ENCODE data around the gene RCHY1.
"Not testable (repeated sequence)": the region's sequence is repeated elsewhere in the genome, so short reads cannot be mapped to it uniquely, and the experiment has no call there.

Gene RCHY1

DNA sequence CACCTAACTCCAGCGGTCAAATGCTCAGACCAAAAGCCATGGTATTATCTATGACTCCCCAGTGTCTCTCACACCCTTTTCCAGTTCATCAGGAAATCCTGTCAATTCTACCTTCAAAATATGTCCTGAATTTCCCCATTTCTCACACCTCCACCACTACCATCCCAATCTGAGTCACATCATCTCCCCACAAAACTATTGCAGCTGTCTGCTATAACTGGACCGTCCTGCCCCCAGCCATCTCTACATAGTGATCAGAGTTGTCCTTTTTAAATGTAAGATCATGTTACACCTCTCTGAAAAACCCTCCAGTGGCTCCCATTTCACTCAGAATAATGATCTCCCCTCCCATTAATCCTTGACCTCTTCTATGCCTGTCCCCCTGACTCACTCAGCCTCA, 34.8 kb upstream of the RCHY1 start:
- Mint-ChIP-seq H3K36me3 (ENCODE audit: low read depth) (peaks cover 3% of the 10 kb centered on the region), H3K9me3 (no peaks in the 10 kb centered on the region), H3K4me3 (no peak overlapping the region), H3K27ac (no peak overlapping the region), H3K27me3 (ENCODE audit: low read depth) (peaks cover 5% of the 10 kb centered on the region), H3K4me1 (peaks cover 6% of the 10 kb centered on the region)
- TF ChIP-seq, protein P1, sequence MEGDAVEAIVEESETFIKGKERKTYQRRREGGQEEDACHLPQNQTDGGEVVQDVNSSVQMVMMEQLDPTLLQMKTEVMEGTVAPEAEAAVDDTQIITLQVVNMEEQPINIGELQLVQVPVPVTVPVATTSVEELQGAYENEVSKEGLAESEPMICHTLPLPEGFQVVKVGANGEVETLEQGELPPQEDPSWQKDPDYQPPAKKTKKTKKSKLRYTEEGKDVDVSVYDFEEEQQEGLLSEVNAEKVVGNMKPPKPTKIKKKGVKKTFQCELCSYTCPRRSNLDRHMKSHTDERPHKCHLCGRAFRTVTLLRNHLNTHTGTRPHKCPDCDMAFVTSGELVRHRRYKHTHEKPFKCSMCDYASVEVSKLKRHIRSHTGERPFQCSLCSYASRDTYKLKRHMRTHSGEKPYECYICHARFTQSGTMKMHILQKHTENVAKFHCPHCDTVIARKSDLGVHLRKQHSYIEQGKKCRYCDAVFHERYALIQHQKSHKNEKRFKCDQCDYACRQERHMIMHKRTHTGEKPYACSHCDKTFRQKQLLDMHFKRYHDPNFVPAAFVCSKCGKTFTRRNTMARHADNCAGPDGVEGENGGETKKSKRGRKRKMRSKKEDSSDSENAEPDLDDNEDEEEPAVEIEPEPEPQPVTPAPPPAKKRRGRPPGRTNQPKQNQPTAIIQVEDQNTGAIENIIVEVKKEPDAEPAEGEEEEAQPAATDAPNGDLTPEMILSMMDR (IDR thresholded peaks at IDR 0.05; ENCODE audit: unreplicated experiment in 3 of 3), result no peak

DNA sequence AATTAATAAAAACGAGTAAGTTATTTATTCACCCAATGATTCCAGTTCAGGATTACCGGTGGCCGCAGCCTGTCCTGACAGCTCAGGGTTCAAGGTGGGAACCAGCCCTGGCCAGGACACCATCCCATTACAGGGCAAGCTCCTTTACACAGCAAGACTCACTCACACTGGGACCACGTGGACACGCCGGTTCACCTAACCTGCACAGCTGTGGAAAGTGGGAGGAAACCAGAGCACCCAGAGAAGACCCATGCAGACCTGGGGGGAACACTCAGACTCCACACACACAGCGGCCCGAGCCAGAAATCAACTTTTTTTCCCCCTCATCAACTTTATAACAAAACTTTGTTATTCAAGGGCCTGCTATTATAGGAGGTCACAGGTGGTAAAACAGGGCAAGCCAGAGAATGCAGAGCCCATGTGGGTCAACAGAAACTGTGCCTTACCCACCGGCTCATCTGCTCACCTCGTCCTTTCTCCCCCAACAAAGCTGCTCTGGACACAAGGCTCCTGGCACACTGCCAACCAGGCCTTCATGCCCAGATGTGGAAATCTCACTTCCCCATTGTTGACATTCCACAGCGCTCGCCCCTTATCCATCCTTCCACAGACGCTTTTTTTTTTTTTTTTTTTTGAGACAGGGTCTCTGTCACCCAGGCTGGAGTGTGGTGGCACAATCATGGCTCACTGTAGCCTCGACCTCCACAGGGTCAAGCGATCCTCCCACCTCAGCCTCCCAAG, 33.6 kb upstream of the RCHY1 start:
- no peak overlapping the region for H3K4me3 Mint-ChIP-seq
- peaks cover 5% of the 10 kb centered on the region for H3K27me3 Mint-ChIP-seq (ENCODE audit: low read depth)
- no peaks in the 10 kb centered on the region for H3K9me3 Mint-ChIP-seq
- H3K27ac Mint-ChIP-seq, result no peak overlapping the region
- H3K36me3 Mint-ChIP-seq (ENCODE audit: low read depth), result peaks cover 8% of the 10 kb centered on the region
- TF ChIP-seq, protein P1 (IDR thresholded peaks at IDR 0.05; ENCODE audit: unreplicated experiment in 3 of 3), result no peak
- H3K4me1 Mint-ChIP-seq, result peaks cover 6% of the 10 kb centered on the region

DNA sequence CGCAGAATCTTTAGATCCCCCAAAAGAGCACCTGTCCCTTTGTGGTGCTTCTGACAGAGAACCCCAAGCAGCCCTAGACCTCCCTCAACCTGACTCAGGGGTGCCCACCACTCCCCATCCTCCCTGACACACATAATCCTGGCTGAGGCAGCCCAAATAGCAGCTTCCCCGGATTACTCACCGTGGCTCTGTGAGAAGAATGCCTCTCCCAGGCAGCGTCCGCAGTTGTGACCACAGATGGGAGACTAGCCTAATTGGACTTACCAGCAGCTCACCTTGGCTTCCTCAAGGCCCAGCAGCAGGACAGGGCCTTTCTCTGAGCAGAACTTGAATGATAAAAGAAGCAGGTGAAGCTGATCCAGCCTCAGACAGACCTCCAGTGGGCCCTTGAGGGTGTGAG, 31.3 kb upstream of the RCHY1 start:
- TF ChIP-seq, protein P1 (IDR thresholded peaks at IDR 0.05; ENCODE audit: unreplicated experiment in 3 of 3), result no peak
- H3K27me3 Mint-ChIP-seq (ENCODE audit: low read depth), result peaks cover 5% of the 10 kb centered on the region
- H3K27ac Mint-ChIP-seq, result no peak overlapping the region
- H3K9me3 Mint-ChIP-seq, result no peaks in the 10 kb centered on the region
- H3K36me3 Mint-ChIP-seq (ENCODE audit: low read depth), result peaks cover 12% of the 10 kb centered on the region
- peaks cover 6% of the 10 kb centered on the region for H3K4me1 Mint-ChIP-seq
- no peak overlapping the region for H3K4me3 Mint-ChIP-seq

DNA sequence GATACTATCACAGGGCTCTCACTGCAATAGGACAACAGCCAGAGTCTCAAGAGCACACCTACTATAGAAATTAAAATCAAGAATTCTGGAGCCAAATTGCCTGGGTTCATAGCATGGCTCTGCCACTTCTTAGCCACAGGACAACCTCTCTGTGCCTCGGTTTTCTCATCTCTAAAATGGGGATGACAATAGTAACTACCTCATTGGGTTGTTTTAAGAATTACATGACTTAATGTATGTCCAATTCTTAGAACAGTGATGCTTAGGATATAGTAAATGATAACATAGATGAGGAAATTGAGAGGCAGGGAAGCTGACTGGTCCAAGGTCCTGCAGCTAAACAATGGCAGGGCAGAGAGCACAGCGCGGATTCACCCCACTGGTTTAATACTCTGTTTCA, 30.7 kb upstream of the RCHY1 start:
- H3K27ac Mint-ChIP-seq, result no peak overlapping the region
- H3K4me3 Mint-ChIP-seq, result no peak overlapping the region
- H3K36me3 Mint-ChIP-seq (ENCODE audit: low read depth), result peaks cover 15% of the 10 kb centered on the region
- H3K9me3 Mint-ChIP-seq, result no peaks in the 10 kb centered on the region
- H3K4me1 Mint-ChIP-seq, result peaks cover 6% of the 10 kb centered on the region
- TF ChIP-seq, protein P1 (IDR thresholded peaks at IDR 0.05; ENCODE audit: unreplicated experiment in 3 of 3), result no peak
- H3K27me3 Mint-ChIP-seq (ENCODE audit: low read depth), result peaks cover 5% of the 10 kb centered on the region

DNA sequence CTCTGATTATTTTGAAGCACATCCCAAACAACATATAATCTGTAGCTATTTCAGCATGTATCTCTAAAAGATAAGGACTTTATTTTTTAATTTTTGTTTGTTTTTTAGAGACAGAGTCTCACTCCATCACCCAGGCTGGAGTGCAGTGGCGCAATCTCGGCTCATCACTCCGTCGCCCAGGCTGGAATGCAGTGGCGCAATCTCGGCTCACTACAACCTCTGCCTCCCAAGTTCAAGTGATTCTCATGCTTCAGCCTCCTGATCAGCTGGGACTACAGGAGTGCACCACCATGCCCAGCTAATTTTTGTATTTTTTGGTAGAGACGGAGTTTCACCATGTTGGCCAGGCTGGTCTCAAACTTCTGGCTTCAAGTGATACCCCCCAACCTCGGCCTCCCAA, 30.0 kb upstream of the RCHY1 start:
- not testable (repeated sequence) for H3K4me1 Mint-ChIP-seq; H3K9me3 Mint-ChIP-seq; H3K27ac Mint-ChIP-seq; H3K4me3 Mint-ChIP-seq; H3K27me3 Mint-ChIP-seq (ENCODE audit: low read depth)
- H3K36me3 Mint-ChIP-seq (ENCODE audit: low read depth), result peaks cover 20% of the 10 kb centered on the region

DNA sequence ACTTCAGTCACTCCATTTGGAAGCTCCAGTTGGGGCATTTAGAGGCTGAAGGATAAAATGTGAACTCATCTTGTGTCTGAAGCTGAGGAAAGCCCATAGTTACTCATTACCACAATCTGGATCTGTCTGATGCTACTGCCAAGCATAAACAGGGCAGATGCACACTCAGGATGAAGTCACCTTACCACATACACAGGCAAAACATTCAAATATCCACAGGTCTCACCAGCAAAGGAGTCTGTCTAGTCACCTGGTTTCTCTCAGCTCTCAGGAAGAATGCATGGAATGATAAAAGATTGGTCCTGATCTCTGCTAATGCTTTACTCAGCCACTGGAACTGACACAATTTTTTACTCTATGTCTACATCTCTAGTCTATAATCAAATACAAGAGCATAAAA, 28.6 kb upstream of the RCHY1 start:
- Mint-ChIP-seq H3K4me3 (no peak overlapping the region), H3K9me3 (no peaks in the 10 kb centered on the region), H3K27ac (no peak overlapping the region), H3K27me3 (ENCODE audit: low read depth) (peaks cover 2% of the 10 kb centered on the region), H3K4me1 (no peaks in the 10 kb centered on the region), H3K36me3 (ENCODE audit: low read depth) (peaks cover 33% of the 10 kb centered on the region)
- TF ChIP-seq, protein P1 (IDR thresholded peaks at IDR 0.05; ENCODE audit: unreplicated experiment in 3 of 3), result no peak

DNA sequence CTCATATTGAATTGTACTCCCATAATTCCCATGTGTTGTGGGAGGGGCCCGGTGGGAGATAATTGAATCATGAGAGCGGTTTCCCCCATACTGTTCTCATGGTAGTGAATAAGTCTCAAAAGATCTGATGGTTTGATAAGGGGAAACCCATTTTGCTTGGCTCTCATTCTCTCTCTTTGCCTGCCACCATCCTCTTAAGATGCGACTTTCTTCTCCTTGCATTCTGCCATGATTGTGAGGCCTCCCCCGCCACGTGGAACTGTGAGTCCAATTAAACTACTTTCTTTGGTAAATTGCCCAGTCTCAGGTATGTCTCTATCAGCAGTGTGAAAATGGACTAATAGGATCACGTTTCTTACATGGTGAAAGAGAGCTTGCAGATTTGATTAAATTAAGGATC, 23.1 kb upstream of the RCHY1 start:
- H3K27ac Mint-ChIP-seq; H3K4me3 Mint-ChIP-seq; H3K27me3 Mint-ChIP-seq (ENCODE audit: low read depth); H3K4me1 Mint-ChIP-seq: not testable (repeated sequence)
- peaks cover 73% of the 10 kb centered on the region for H3K36me3 Mint-ChIP-seq (ENCODE audit: low read depth)
- H3K9me3 Mint-ChIP-seq, result peaks cover 32% of the 10 kb centered on the region

DNA sequence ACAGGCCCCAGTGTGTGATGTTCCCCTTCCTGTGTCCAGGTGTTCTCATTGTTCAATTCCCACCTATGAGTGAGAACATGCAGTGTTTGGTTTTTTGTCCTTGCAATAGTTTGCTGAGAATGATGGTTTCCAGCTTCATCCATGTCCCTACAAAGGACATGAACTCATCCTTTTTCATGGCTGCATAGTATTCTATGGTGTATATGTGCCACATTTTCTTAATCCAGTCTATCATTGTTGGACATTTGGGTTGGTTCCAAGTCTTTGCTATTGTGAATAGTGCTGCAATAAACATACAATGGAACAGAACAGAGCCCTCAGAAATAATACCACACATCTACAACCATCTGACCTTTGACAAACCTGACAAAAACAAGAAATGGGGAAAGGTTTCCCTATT, 19.7 kb upstream of the RCHY1 start:
- peaks cover 89% of the 10 kb centered on the region for H3K36me3 Mint-ChIP-seq (ENCODE audit: low read depth)
- not testable (repeated sequence) for H3K27ac Mint-ChIP-seq

DNA sequence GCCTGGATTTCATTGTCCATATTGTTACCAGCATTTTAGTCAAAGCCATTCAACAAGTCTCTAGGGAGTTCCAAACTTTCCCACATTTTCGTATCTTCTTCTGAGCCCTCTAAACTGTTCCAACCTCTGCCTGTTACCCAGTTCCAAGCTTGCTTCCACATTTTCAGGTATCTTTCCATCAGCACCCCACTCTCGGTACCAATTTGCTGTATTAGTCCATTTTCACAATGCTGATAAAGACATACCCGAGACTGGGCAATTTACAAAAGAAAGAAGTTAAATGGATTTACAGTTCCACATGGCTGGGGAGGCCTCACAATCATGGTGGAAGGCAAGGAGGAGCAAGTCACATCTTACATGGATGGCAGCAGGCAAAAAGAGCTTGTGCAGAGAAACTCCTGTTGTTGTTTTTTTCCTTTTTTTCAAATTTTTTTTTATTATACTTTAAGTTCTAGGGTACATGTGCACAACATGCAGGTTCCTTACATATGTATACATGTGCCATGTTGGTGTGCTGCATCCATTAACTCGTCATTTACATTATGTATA, 19.2 kb upstream of the RCHY1 start:
- H3K27ac Mint-ChIP-seq; H3K4me1 Mint-ChIP-seq; H3K4me3 Mint-ChIP-seq; H3K27me3 Mint-ChIP-seq (ENCODE audit: low read depth): not testable (repeated sequence)
- Mint-ChIP-seq H3K9me3 (peaks cover 46% of the 10 kb centered on the region), H3K36me3 (ENCODE audit: low read depth) (peaks cover 87% of the 10 kb centered on the region)

More for the DNA sequence above, 19.7 kb upstream of the RCHY1 start:
- H3K4me3 Mint-ChIP-seq; H3K27me3 Mint-ChIP-seq (ENCODE audit: low read depth); H3K4me1 Mint-ChIP-seq: not testable (repeated sequence)
- peaks cover 46% of the 10 kb centered on the region for H3K9me3 Mint-ChIP-seq

Measured in nephron (organoid).